Activated CD4-positive, CD25-positive, alpha-beta regulatory T cell treated with anti-CD3 and anti-CD28 coated beads, Interleukin-2, amount 50 U/mL, for 72 hours (primary cell): Measurements from ENCODE around the gene COMMD9.
A peak's percentile ranks its signal among the peaks of the same experiment; 100 is the strongest.
"Not testable (repeated sequence)": the region's sequence is repeated elsewhere in the genome, so short reads cannot be mapped to it uniquely, and the experiment has no call there.

Experiments
- DNase-seq: peaks from one replicate; pipeline ENCODE4 v3.0.0; 2021

COMMD9 gene

GRCh38 chr11:36289226-36289852 lies at the start of gene COMMD9:
Gene COMMD9 (minus strand): TSS chr11:36289424. CDS start chr11:36289412, 12 bp downstream.
- DNase-seq: peak; percentile 91

GRCh38 chr11:36333897-36334296 lies 44.7 kb upstream of the COMMD9 start:
- DNase-seq: no peak

GRCh38 chr11:36333468-36333867 lies 44.2 kb upstream of the COMMD9 start:
- no peak for DNase-seq

GRCh38 chr11:36330411-36330810 lies 41.2 kb upstream of the COMMD9 start:
- DNase-seq: no peak

GRCh38 chr11:36328966-36329673 lies 39.9 kb upstream of the COMMD9 start:
- DNase-seq: no peak

GRCh38 chr11:36326524-36327419 lies 37.5 kb upstream of the COMMD9 start:
- no peak for DNase-seq

- not testable (repeated sequence) for DNase-seq
Measured at GRCh38 chr11:36325403-36325802, 36.2 kb upstream of the COMMD9 start.

- not testable (repeated sequence) for DNase-seq
Measured at GRCh38 chr11:36324956-36325355, 35.7 kb upstream of the COMMD9 start.

- no peak for DNase-seq
Measured at GRCh38 chr11:36317992-36318391, 28.8 kb upstream of the COMMD9 start.

- no peak for DNase-seq
Measured at GRCh38 chr11:36316049-36316448, 26.8 kb upstream of the COMMD9 start.

GRCh38 chr11:36314434-36314767 lies 25.2 kb upstream of the COMMD9 start:
- DNase-seq: no peak

- DNase-seq: no peak
Measured at GRCh38 chr11:36313750-36314433, 24.7 kb upstream of the COMMD9 start.

GRCh38 chr11:36312611-36313472 lies 23.6 kb upstream of the COMMD9 start:
- DNase-seq: no peak

GRCh38 chr11:36311926-36312595 lies 22.8 kb upstream of the COMMD9 start:
- DNase-seq: no peak

- no peak for DNase-seq
Measured at GRCh38 chr11:36309779-36310178, 20.6 kb upstream of the COMMD9 start.

- no peak for DNase-seq
Measured at GRCh38 chr11:36308577-36308976, 19.4 kb upstream of the COMMD9 start.

- no peak for DNase-seq
Measured at GRCh38 chr11:36306888-36307287, 17.7 kb upstream of the COMMD9 start.

- no peak for DNase-seq
Measured at GRCh38 chr11:36305047-36305446, 15.8 kb upstream of the COMMD9 start.

GRCh38 chr11:36304351-36304750 lies 15.1 kb upstream of the COMMD9 start:
- no peak for DNase-seq

- DNase-seq: no peak
Measured at GRCh38 chr11:36300650-36301049, 11.4 kb upstream of the COMMD9 start.

GRCh38 chr11:36296884-36297543 lies 7.8 kb upstream of the COMMD9 start:
- DNase-seq: no peak
